Caco-2 (cell line): ENCODE measurements around the gene C16orf87. TPM values are rescaled to one million over a fixed set of nuclear protein-coding genes. Genes with fewer than 3 reads are reported as not detected.
"Not testable (repeated sequence)": the region's sequence is repeated elsewhere in the genome, so short reads cannot be mapped to it uniquely, and the experiment has no call there.

Source experiments
- BruUV-seq: library from RNA; stranded (reverse); fragments of 400-500 nt; replicated peaks from 2 replicates; lab custom pipeline; 2021; lab: Mats Ljungman, UMichigan
- CTCF ChIA-PET: fragments of 300-600 bp; sonication (Branson Sonifier 250); formaldehyde crosslinking; loops from one replicate; lab custom pipeline; 2022; ENCODE audit warnings: antibody characterized with exemption; lab: Charles Lee
- POLR2A ChIA-PET: fragments of 300-600 bp; sonication (Branson Sonifier 250); formaldehyde crosslinking; loops from one replicate; lab custom pipeline; 2022; ENCODE audit warnings: antibody characterized with exemption; lab: Charles Lee
- DNase-seq, 2 experiments: peaks; one replicate each; pipeline versions ENCODE4 v3.0.0 to v3.0.0-alpha.2; 2020 to 2022
- H3K27me3 ChIP-seq: replicated peaks from 2 replicates; pipeline ENCODE4 v1.6.0; 2011; ENCODE audit warnings: low read length; ENCODE audit not compliant: control insufficient read depth, insufficient read depth
- H3K36me3 ChIP-seq: 2 replicates; pipeline ENCODE4 v1.5.1; 2011; ENCODE audit warnings: low read length; ENCODE audit not compliant: control insufficient read depth, insufficient read depth
- H3K4me1 ChIP-seq: fragments of 250-450 bp; sonication (Bioruptor Pico); 2 replicates; pipeline ENCODE4 v1.5.1; 2020; ENCODE audit warnings: mild to moderate bottlenecking
- H3K4me3 ChIP-seq: 2 replicates; pipeline ENCODE4 v1.5.1; 2011; ENCODE audit warnings: low read depth, mild to moderate bottlenecking, control low read depth, low read length
- H3K9me3 ChIP-seq: fragments of 250-450 bp; sonication (Bioruptor Pico); 2 replicates; pipeline ENCODE4 v1.5.1; 2020; ENCODE audit warnings: mild to moderate bottlenecking, moderate library complexity
- H3K27ac Mint-ChIP-seq: one replicate; pipeline ENCODE4 v1.8.0; 2022; ENCODE audit warnings: mixed read lengths; ENCODE audit not compliant: unreplicated experiment
- H3K27me3 Mint-ChIP-seq: one replicate; pipeline ENCODE4 v1.8.0; 2022; ENCODE audit warnings: mixed read lengths; ENCODE audit not compliant: insufficient read depth, unreplicated experiment
- H3K36me3 Mint-ChIP-seq: one replicate; pipeline ENCODE4 v1.8.0; 2022; ENCODE audit warnings: mild to moderate bottlenecking, mixed read lengths; ENCODE audit not compliant: insufficient read depth, unreplicated experiment
- H3K4me1 Mint-ChIP-seq: one replicate; pipeline ENCODE4 v1.8.0; 2022; ENCODE audit warnings: low read depth, mixed read lengths; ENCODE audit not compliant: unreplicated experiment
- H3K4me3 Mint-ChIP-seq: one replicate; pipeline ENCODE4 v1.8.0; 2022; ENCODE audit warnings: mild to moderate bottlenecking, moderate library complexity, mixed read lengths; ENCODE audit not compliant: unreplicated experiment
- H3K9me3 Mint-ChIP-seq: one replicate; pipeline ENCODE4 v1.8.0; 2022; ENCODE audit warnings: mixed read lengths; ENCODE audit not compliant: unreplicated experiment
- intact Hi-C: fragments of 100-400 bp; cut with micrococcal nuclease; formaldehyde crosslinking; loops from one replicate; pipeline ENCODE4 v1.10.0; 2022; ENCODE audit not compliant: unreplicated experiment
- total RNA-seq: library from RNA; stranded (reverse); gene quantifications from 2 replicates; pipeline ENCODE4 v1.2.3, GENCODE V29; 2022
- TF ChIP-seq, protein P1 (sequence below), 2 experiments: fragments of 200-600 bp in 1 of 2; IDR thresholded peaks; 1 replicate in 1 of 2; 2 replicates in 1 of 2; pipeline versions ENCODE4 v1.5.1 to v1.8.0; 2011 to 2022; ENCODE audit warnings: antibody characterized with exemption in 1 of 2, control low read depth in 1 of 2, inconsistent platforms in 1 of 2, low read depth in 1 of 2, low read length in 1 of 2, mild to moderate bottlenecking in 1 of 2, moderate library complexity in 1 of 2; ENCODE audit not compliant: insufficient read depth in 1 of 2, severe bottlenecking in 1 of 2, unreplicated experiment in 1 of 2

The C16orf87 gene
- total RNA-seq, 1 experiment from 2014 or later = 12.1 TPM

DNA sequence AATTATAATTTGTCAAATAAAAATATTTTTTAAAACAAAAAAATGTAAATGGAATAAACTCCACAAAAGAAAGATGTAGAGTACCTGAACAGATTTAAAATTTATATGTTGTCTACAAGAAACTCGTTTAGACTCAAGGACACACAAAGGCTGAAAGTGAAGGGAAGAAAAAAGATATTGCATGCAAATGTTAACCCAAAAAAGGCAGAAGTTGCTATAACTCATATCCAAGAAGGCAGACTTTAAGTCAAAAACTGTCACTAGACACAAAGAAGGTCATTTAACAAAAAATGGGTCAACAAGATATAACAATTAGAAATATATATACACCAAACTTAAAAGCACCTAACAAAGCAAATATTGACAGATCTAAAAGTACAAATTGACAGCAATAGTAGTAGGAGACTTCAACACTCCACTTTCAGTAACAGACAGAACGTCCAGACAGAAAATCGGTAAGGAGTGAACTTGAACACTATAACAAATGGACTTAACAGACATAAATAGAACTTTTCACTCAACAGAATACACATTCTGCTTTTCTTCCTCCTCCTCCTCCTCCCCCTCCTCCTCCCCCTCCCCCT, 42.0 kb downstream of the C16orf87 start:
- no peaks in the 10 kb centered on the region for H3K27me3 Mint-ChIP-seq
- no peaks in the 10 kb centered on the region for H3K9me3 ChIP-seq
- DNase-seq = no peak
- peaks cover 19% of the 10 kb centered on the region for H3K36me3 Mint-ChIP-seq
- H3K27me3 ChIP-seq = no peaks in the 10 kb centered on the region
- H3K4me1 Mint-ChIP-seq = peaks cover 15% of the 10 kb centered on the region
- ChIA-PET CTCF (interaction anchor here (0.6 kb wide), 1 partner anchor 12 kb away, joined by 3 read pairs; no protein-coding TSS in a partner anchor), POLR2A (no interaction called here)
- intact Hi-C loops = loop anchor here (1.0 to 2.0 kb wide), 2 partner anchors 26 to 42 kb away; partner anchors contain the start of gene C16orf87
- H3K27ac Mint-ChIP-seq = no peak overlapping the region
- no TSS peak for BruUV-seq
- peaks cover 20% of the 10 kb centered on the region for H3K9me3 Mint-ChIP-seq
- no peak overlapping the region for H3K4me3 Mint-ChIP-seq
- peaks cover 23% of the 10 kb centered on the region for H3K4me1 ChIP-seq
- TF ChIP-seq, protein P1, sequence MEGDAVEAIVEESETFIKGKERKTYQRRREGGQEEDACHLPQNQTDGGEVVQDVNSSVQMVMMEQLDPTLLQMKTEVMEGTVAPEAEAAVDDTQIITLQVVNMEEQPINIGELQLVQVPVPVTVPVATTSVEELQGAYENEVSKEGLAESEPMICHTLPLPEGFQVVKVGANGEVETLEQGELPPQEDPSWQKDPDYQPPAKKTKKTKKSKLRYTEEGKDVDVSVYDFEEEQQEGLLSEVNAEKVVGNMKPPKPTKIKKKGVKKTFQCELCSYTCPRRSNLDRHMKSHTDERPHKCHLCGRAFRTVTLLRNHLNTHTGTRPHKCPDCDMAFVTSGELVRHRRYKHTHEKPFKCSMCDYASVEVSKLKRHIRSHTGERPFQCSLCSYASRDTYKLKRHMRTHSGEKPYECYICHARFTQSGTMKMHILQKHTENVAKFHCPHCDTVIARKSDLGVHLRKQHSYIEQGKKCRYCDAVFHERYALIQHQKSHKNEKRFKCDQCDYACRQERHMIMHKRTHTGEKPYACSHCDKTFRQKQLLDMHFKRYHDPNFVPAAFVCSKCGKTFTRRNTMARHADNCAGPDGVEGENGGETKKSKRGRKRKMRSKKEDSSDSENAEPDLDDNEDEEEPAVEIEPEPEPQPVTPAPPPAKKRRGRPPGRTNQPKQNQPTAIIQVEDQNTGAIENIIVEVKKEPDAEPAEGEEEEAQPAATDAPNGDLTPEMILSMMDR (IDR thresholded peaks at IDR 0.05; ENCODE audit: insufficient read depth in 1 of 2, low read depth in 1 of 2, low read length in 1 of 2, severe bottlenecking in 1 of 2, unreplicated experiment in 1 of 2) = no peak
- H3K4me3 ChIP-seq = no peak overlapping the region
- no peaks in the 10 kb centered on the region for H3K36me3 ChIP-seq

DNA sequence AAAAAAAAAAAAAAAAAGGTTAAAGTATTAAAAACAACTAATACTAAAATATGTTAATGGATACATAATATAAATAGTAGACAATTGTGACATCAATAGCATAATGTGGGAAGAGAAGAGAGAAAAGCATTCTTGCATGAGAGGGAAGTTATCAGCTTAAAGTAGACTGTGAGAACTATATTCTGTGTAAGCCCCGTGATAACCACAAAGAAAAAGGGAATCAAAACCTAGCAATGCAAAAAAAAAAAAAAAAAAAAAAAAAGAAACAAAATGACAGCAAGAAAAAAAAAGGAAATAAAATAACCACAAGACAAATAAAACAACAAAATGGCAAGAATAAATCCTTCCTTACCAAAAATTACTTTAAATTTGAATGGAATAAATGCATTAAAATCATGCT, 43.1 kb downstream of the C16orf87 start:
- TF ChIP-seq, protein P1 (IDR thresholded peaks at IDR 0.05; ENCODE audit: insufficient read depth in 1 of 2, low read depth in 1 of 2, low read length in 1 of 2, severe bottlenecking in 1 of 2, unreplicated experiment in 1 of 2) = no peak
- intact Hi-C loops = loop anchor here (2.0 kb wide), 1 partner anchor 25 kb away; no protein-coding TSS in a partner anchor
- Histone ChIP-seq H3K4me3 (no peak overlapping the region), H3K9me3 (no peaks in the 10 kb centered on the region), H3K36me3 (no peaks in the 10 kb centered on the region), H3K27me3 (no peaks in the 10 kb centered on the region), H3K4me1 (peaks cover 24% of the 10 kb centered on the region)
- peaks cover 16% of the 10 kb centered on the region for H3K9me3 Mint-ChIP-seq
- POLR2A ChIA-PET = no interaction called here
- CTCF ChIA-PET = no interaction called here
- H3K4me3 Mint-ChIP-seq = no peak overlapping the region
- no peak for DNase-seq
- BruUV-seq = no TSS peak
- peaks cover 19% of the 10 kb centered on the region for H3K36me3 Mint-ChIP-seq
- H3K27ac Mint-ChIP-seq = no peak overlapping the region
- H3K27me3 Mint-ChIP-seq = no peaks in the 10 kb centered on the region
- H3K4me1 Mint-ChIP-seq = peaks cover 21% of the 10 kb centered on the region

GRCh38 chr16:46785076-46785845, 45.7 kb downstream of the C16orf87 start:
- no TSS peak for BruUV-seq
- TF ChIP-seq, protein P1 (IDR thresholded peaks at IDR 0.05; ENCODE audit: insufficient read depth in 1 of 2, low read depth in 1 of 2, low read length in 1 of 2, severe bottlenecking in 1 of 2, unreplicated experiment in 1 of 2) = no peak
- ChIA-PET CTCF (interaction anchor here (0.5 to 0.7 kb wide), 2 partner anchors 15 to 96 kb away, joined by 3 to 7 read pairs; partner anchors contain the start of gene ORC6), POLR2A (no interaction called here)
- Mint-ChIP-seq H3K4me3 (no peak overlapping the region), H3K27ac (peak overlapping the region; percentile 42), H3K36me3 (peaks cover 12% of the 10 kb centered on the region), H3K27me3 (no peaks in the 10 kb centered on the region), H3K4me1 (peaks cover 21% of the 10 kb centered on the region), H3K9me3 (peaks cover 10% of the 10 kb centered on the region)
- Histone ChIP-seq H3K36me3 (no peaks in the 10 kb centered on the region), H3K27me3 (no peaks in the 10 kb centered on the region), H3K4me3 (no peak overlapping the region), H3K4me1 (peaks cover 24% of the 10 kb centered on the region), H3K9me3 (no peaks in the 10 kb centered on the region)
- intact Hi-C loops = loop anchor here (2.0 kb wide), 1 partner anchor 36 kb away; the partner anchor contains the start of gene MYLK3
- peak in 1 of 2 experiments; percentile 23 for DNase-seq

- H3K4me3 Mint-ChIP-seq, H3K36me3 ChIP-seq, DNase-seq, H3K4me3 ChIP-seq, CTCF ChIA-PET, POLR2A ChIA-PET, H3K27me3 ChIP-seq, H3K9me3 ChIP-seq, H3K27me3 Mint-ChIP-seq, H3K36me3 Mint-ChIP-seq, BruUV-seq: not testable (repeated sequence)
- H3K4me1 ChIP-seq = peaks cover 24% of the 10 kb centered on the region
- intact Hi-C loops = loop anchor here (2.0 kb wide), 1 partner anchor 36 kb away; the partner anchor contains the start of gene MYLK3
- Mint-ChIP-seq H3K9me3 (peaks cover 16% of the 10 kb centered on the region), H3K4me1 (peaks cover 21% of the 10 kb centered on the region), H3K27ac (peak overlapping the region; percentile 42)
Measured at GRCh38 chr16:46784569-46784968, 46.4 kb downstream of the C16orf87 start.
